Cerebellar nuclear complex (tissue), 1 donor: ENCODE data around the gene THOC3.
"Not testable (repeated sequence)": the region's sequence is repeated elsewhere in the genome, so short reads cannot be mapped to it uniquely, and the experiment has no call there.

ENCODE experiments used
- DNase-seq, 2 experiments: peaks; one replicate each; lab custom pipeline; 2025; lab: John Stamatoyannopoulos, UW

THOC3 gene

GRCh38 chr5:175967471-175968372 lies at the start of gene THOC3:
THOC3 (minus strand) TSS chr5:175968315; CDS start chr5:175968208, 107 bp downstream.
- DNase-seq, result not testable (repeated sequence)

GRCh38 chr5:176017324-176017723 lies 49.2 kb upstream of the THOC3 start:
- not testable (repeated sequence) for DNase-seq

GRCh38 chr5:176014360-176014759 lies 46.2 kb upstream of the THOC3 start:
- DNase-seq, result not testable (repeated sequence)

- not testable (repeated sequence) for DNase-seq
Observed at GRCh38 chr5:176011088-176011487, 43.0 kb upstream of the THOC3 start.

GRCh38 chr5:176010202-176010601 lies 42.1 kb upstream of the THOC3 start:
- not testable (repeated sequence) for DNase-seq

- DNase-seq, result not testable (repeated sequence)
Observed at GRCh38 chr5:176007220-176007619, 39.1 kb upstream of the THOC3 start.

- not testable (repeated sequence) for DNase-seq
Observed at GRCh38 chr5:176006819-176007218, 38.7 kb upstream of the THOC3 start.

GRCh38 chr5:175997979-175998378 lies 29.9 kb upstream of the THOC3 start:
- DNase-seq, result not testable (repeated sequence)

- not testable (repeated sequence) for DNase-seq
Observed at GRCh38 chr5:175997495-175997894, 29.4 kb upstream of the THOC3 start.

- not testable (repeated sequence) for DNase-seq
Observed at GRCh38 chr5:175996791-175997190, 28.7 kb upstream of the THOC3 start.

GRCh38 chr5:175995506-175995905 lies 27.4 kb upstream of the THOC3 start:
- DNase-seq, result not testable (repeated sequence)

GRCh38 chr5:175979371-175979995 lies 11.4 kb upstream of the THOC3 start:
- not testable (repeated sequence) for DNase-seq

GRCh38 chr5:175968381-175968780 lies 266 bp upstream of the THOC3 start:
- not testable (repeated sequence) for DNase-seq

GRCh38 chr5:175962329-175962728 lies 5.8 kb downstream of the THOC3 start:
- DNase-seq, result not testable (repeated sequence)

GRCh38 chr5:175960228-175960627 lies 7.9 kb downstream of the THOC3 start:
- not testable (repeated sequence) for DNase-seq

GRCh38 chr5:175958515-175958914 lies 9.6 kb downstream of the THOC3 start:
- DNase-seq, result not testable (repeated sequence)

GRCh38 chr5:175954107-175954506 lies 14.0 kb downstream of the THOC3 start:
- not testable (repeated sequence) for DNase-seq

GRCh38 chr5:175952810-175953209 lies 15.3 kb downstream of the THOC3 start:
- not testable (repeated sequence) for DNase-seq

GRCh38 chr5:175951339-175951969 lies 16.7 kb downstream of the THOC3 start:
- DNase-seq, result not testable (repeated sequence)

GRCh38 chr5:175948329-175949108 lies 19.6 kb downstream of the THOC3 start:
- DNase-seq, result not testable (repeated sequence)

- not testable (repeated sequence) for DNase-seq
Observed at GRCh38 chr5:175943253-175943652, 24.9 kb downstream of the THOC3 start.
